T-helper 1 cell (primary cell): ENCODE measurements around the gene SPECC1L.
"Not testable (repeated sequence)": the region's sequence is repeated elsewhere in the genome, so short reads cannot be mapped to it uniquely, and the experiment has no call there.

Source experiments
- DNase-seq, 5 donors: peaks; one replicate each; pipeline ENCODE4 v3.0.0-alpha.2; 2012 to 2020

The SPECC1L gene

GRCh38 chr22:24289114-24289513 lies 18.5 kb downstream of the SPECC1L start:
- DNase-seq = no peak

DNA sequence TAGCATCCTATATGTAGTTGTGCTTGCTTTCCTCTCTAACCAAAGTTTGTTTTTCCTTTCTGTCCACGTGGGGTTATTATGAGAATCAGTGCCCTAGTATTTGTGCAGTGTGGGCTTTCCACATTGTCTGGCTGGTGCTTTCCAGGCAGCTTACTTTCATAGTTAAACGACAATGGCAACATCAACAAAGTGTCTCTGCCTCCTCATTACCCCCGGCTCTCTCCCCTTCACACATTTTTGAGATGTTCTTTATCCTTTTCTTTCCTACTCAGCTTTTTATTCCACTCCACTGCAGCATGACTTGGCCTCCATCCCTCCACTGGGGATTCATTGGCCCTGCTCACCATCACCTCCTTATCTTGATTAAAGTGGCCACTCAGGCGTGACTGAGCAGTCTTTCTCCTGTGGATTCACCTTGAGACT lies 19.1 kb downstream of the SPECC1L start:
- no peak for DNase-seq

- DNase-seq = no peak
These were observed 19.8 kb downstream of the SPECC1L start for GRCh38 chr22:24290459-24290858.

DNA sequence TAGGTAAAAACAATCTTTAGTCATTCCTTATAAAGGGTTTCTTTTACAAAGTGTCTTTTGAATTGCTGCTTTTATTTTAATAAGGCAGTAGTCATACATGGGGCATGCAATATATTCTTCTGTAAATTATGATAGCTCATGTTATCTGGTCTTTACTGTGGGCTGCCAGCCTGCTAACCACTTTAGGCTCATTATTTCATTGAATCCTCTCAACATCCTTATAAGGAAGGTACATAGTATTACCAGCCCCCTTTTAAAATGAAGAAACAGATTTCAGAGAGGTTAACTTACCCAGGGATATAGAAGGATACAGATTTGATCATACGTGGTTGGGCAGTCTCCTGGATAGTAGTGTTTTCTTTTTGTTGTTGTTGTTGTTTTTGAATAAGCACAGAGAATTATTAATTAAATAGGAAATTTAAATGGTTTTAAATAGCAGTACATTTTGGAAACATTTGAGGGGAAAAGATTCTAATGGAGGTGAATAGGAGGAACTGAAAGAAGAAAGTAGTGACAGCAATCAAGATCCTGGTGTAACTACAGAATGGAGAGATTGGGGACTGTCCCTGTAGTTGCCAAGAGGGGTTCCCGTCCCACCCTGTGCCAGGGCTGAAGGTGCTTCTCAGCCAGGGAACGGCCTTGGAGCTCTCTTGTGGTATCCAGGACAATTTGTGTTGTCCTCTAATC lies 21.0 kb downstream of the SPECC1L start:
- no peak for DNase-seq

DNA sequence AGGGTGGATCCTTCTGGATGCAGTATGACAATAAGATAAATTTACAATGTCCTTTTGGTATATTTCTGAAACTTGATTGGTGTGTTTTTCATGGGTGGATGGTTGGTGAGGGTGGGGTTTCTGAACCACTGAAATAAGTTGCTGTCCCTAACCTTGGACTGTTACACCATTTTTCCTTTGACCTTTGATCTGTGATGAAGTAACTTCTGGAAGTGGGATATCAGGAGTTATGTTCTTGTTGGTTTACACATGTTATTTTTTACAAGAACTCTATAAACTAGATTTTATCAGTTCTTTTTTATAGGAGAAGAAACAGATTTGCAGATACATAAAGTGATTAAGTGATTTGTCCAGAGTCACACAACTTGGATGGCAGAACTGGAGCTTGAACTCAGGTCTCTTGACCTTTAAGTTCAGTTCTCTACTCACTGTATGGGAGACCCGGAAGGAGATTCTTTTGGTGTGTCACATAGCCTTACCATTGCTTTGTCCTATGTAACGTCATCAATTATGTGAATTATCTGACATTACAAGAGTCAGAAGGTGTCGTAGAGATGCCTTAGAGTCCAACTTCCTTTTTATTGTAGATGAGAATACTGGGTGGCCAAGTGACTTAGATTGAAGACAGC lies 21.7 kb downstream of the SPECC1L start:
- not testable (repeated sequence) for DNase-seq

- not testable (repeated sequence) for DNase-seq
These were observed 24.3 kb downstream of the SPECC1L start for GRCh38 chr22:24294913-24295312.

- DNase-seq = not testable (repeated sequence)
These were observed 28.0 kb downstream of the SPECC1L start for GRCh38 chr22:24298497-24299155.

GRCh38 chr22:24300522-24300921 lies 29.9 kb downstream of the SPECC1L start:
- not testable (repeated sequence) for DNase-seq

- no peak for DNase-seq
These were observed 32.0 kb downstream of the SPECC1L start for GRCh38 chr22:24302591-24302990.

- DNase-seq = no peak
These were observed 32.4 kb downstream of the SPECC1L start for GRCh38 chr22:24303007-24303406.

DNA sequence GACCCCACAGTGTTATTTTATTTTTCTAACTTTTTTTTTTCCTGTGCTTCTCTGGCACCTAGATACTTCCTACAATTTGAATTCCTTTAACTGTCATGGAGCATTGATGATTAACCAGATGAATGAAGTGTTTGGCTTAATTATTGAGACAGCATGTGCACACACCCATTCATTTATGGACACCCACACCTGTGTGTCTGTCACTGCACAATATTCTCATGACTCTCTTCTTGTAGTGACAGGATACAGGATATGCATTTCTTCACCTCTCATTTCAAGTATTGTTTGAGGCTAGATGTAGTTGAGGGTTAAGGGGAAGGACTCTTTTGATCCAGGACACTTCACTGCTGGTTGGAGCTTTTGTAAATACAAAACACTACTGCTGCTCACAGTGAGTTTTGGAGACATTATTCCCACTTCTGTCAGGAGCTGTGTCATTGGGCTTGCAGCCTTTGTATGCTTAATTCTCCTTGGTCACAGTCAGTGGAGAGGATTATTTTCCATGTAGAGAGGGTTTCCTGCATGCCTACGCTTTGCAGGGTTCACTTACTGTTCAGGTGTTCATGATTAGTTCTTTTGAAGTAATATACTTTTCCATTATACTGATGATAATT lies 33.5 kb downstream of the SPECC1L start:
- DNase-seq = no peak

- DNase-seq = peak in 1 of 5 donors; percentile 42
These were observed 34.6 kb downstream of the SPECC1L start for GRCh38 chr22:24305260-24305692.

DNA sequence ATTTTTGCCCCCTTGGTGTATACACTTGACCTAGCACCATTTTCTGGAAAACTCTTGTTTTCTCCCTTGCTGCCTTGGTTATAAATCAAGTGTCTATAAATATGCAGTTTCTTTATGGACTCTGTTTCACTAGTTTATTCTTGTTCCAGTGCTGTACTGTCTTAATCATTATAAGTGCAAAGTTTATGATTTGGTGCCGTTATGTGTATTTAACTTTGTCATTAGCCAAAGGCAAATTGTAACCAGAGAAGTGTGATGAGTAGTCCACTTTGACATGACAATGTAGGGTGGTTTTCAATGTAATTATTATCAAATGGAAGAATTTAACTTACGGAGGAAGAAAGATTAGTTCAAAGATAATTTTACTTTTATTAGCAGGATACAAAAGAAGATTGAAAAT lies 40.3 kb downstream of the SPECC1L start:
- no peak for DNase-seq

GRCh38 chr22:24315367-24315966 lies 44.8 kb downstream of the SPECC1L start:
- no peak for DNase-seq

DNA sequence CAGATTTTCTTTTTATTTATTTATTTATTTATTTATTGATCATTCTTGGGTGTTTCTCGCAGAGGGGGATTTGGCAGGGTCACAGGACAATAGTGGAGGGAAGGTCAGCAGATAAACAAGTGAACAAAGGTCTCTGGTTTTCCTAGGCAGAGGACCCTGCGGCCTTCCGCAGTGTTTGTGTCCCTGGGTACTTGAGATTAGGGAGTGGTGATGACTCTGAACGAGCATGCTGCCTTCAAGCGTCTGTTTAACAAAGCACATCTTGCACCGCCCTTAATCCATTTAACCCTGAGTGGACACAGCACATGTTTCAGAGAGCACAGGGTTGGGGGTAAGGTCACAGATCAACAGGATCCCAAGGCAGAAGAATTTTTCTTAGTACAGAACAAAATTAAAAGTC lies 45.6 kb downstream of the SPECC1L start:
- DNase-seq = not testable (repeated sequence)

DNA sequence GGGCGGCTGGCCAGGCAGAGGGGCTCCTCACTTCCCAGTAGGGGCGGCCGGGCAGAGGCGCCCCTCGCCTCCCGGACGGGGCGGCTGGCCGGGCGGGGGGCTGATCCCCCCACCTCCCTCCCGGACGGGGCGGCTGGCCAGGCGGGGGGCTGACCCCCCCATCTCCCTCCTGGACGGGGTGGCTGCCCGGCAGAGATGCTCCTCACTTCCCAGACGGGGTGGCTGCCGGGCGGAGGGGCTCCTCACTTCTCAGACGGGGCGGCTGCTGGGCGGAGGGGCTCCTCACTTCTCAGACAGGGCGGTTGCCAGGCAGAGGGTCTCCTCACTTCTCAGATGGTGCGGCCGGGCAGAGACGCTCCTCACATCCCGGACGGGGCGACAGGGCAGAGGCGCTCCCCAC lies 46.9 kb downstream of the SPECC1L start:
- not testable (repeated sequence) for DNase-seq

DNA sequence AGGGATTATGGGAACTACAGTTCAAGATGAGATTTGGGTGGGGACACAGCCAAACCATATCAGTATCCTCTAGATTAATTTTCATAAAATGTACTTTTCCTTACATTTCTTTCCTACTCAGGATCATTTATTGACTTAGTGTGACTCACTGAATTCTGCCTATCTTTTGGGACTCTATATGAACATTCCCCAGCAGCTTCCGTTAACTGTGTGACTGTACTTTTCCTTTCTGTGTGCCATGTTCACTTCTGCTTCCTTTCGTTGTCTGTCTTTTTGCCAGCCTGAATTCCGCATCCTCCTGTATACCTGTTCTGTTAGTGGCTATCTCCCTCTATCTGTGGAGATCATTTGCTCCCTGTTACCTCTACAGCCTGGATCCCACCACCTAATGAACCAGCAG lies 48.8 kb downstream of the SPECC1L start:
- DNase-seq = no peak

DNA sequence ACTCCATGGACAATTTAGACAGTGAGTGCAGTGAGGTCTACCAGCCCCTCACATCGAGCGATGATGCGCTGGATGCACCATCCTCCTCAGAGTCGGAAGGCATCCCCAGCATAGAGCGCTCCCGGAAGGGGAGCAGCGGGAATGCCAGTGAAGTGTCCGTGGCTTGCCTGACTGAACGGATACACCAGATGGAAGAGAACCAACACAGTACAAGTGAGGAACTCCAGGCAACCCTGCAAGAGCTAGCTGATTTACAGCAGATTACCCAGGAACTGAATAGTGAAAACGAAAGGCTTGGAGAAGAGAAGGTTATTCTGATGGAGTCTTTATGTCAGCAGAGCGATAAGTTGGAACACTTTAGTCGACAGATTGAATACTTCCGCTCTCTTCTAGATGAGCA lies 51.4 kb downstream of the SPECC1L start:
- DNase-seq = no peak

DNA sequence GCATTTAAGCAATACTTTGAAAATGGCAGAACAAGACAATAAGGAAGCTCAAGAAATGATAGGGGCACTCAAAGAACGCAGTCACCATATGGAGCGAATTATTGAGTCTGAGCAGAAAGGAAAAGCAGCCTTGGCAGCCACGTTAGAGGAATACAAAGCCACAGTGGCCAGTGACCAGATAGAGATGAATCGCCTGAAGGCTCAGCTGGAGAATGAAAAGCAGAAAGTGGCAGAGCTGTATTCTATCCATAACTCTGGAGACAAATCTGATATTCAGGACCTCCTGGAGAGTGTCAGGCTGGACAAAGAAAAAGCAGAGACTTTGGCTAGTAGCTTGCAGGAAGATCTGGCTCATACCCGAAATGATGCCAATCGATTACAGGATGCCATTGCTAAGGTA lies 51.9 kb downstream of the SPECC1L start:
- no peak for DNase-seq

DNA sequence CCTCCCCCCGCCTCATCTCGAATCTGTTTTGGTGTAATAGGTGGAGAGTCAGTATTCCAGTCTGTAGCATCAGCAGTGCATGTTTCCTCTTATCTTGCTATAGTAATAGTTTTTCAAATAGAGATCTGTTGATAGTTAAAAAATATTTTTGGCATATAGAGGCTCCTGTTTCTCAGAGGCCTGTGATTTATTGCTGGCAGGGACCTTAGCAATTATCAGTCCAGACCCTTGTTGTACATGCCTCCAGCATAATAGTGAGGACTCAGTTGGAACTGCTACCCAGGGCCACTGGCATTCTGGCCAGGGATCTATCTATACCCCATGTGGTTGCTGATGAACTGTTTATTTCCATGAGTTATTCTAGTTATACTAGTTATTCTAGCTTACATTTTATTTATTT lies 52.6 kb downstream of the SPECC1L start:
- DNase-seq = no peak

DNA sequence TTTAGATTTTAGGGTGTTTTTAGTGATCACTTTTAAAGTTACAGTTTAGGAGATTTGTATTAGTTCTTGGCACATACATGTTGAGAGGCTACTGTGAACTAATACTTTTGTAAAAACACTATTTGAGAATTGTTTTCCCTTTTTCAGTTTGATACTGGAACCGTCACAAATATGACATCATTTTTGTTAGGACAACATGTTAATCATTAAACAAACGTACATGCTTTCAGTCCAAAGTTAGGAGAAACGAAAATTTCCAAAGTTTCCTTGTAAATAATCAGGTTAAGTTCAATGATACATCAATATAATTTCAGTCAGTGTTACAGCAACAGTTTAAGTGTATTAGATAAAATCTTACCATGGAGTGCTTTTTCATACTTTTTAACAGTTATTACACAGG lies 53.1 kb downstream of the SPECC1L start:
- DNase-seq = no peak

- DNase-seq = no peak
These were observed 53.5 kb downstream of the SPECC1L start for GRCh38 chr22:24324137-24324536.

DNA sequence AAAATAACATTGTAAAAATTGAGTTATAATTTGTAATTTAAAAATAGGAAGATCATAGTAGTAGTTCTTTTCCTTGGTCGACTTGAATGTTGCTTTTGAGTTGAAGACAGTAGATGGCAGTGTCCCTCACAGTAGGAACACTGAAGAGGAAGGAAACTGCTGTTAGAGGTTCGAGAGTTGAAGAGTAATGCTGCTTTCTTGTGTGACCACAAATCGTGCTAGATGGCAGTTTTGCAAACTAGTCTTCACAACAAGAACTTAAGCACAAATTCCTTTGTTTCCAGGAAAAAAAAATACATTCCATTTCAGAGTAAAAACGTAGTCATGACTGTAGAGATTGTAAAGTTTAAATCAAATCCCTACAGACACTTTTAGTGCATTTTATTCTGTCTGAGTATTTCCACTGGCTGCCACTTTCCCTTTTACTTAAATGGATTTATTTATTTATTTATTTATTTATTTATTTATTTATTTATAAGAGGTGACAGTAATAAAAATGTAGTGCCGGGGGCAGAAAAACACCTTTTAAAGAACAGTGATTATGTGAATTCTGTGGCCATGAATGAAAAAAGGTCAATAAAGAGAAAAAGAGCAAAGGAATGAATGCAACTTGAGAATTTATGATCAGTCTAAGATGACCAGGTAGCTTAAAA lies 54.6 kb downstream of the SPECC1L start:
- peak in 2 of 5 donors; percentile 10 to 80 for DNase-seq
